Measurements from ENCODE around the gene CDK4.
"Not testable (repeated sequence)": the region's sequence is repeated elsewhere in the genome, so short reads cannot be mapped to it uniquely, and the experiment has no call there.

CDK4 gene

GRCh38 chr12:57717846-57718640 is 34.1 kb downstream of the CDK4 start:
- no peak for TF ChIP-seq CTCF (IDR thresholded peaks at IDR 0.05; ENCODE audit: low read depth, low read length, missing control alignments)
- DNase-seq (ENCODE audit: low read depth) = no peak
- H3K4me3 ChIP-seq (ENCODE audit: low read depth, low read length) = no peak overlapping the region
- in situ Hi-C loops (cut with HindIII; ENCODE audit: low sequenced_read_pairs) = no loop called here

GRCh38 chr12:57717131-57717530 is 35.0 kb downstream of the CDK4 start:
- H3K4me3 ChIP-seq (ENCODE audit: low read depth, low read length) = no peak overlapping the region
- in situ Hi-C loops (cut with HindIII; ENCODE audit: low sequenced_read_pairs) = no loop called here
- TF ChIP-seq CTCF (IDR thresholded peaks at IDR 0.05; ENCODE audit: low read depth, low read length, missing control alignments) = no peak
- DNase-seq (ENCODE audit: low read depth) = no peak

GRCh38 chr12:57716305-57716704 is 35.8 kb downstream of the CDK4 start:
- H3K4me3 ChIP-seq (ENCODE audit: low read depth, low read length) = no peak overlapping the region
- in situ Hi-C loops (cut with HindIII; ENCODE audit: low sequenced_read_pairs) = no loop called here
- no peak for TF ChIP-seq CTCF (IDR thresholded peaks at IDR 0.05; ENCODE audit: low read depth, low read length, missing control alignments)
- DNase-seq (ENCODE audit: low read depth) = no peak

GRCh38 chr12:57715786-57716185 is 36.3 kb downstream of the CDK4 start:
- in situ Hi-C loops (cut with HindIII; ENCODE audit: low sequenced_read_pairs) = no loop called here
- TF ChIP-seq CTCF (IDR thresholded peaks at IDR 0.05; ENCODE audit: low read depth, low read length, missing control alignments) = no peak
- no peak overlapping the region for H3K4me3 ChIP-seq (ENCODE audit: low read depth, low read length)
- no peak for DNase-seq (ENCODE audit: low read depth)

- DNase-seq (ENCODE audit: low read depth); H3K4me3 ChIP-seq (ENCODE audit: low read depth, low read length); in situ Hi-C loops (cut with HindIII; ENCODE audit: low sequenced_read_pairs): not testable (repeated sequence)
Measured at GRCh38 chr12:57715036-57715748, 36.9 kb downstream of the CDK4 start.

- no peak for DNase-seq (ENCODE audit: low read depth)
- no peak overlapping the region for H3K4me3 ChIP-seq (ENCODE audit: low read depth, low read length)
- TF ChIP-seq CTCF (IDR thresholded peaks at IDR 0.05; ENCODE audit: low read depth, low read length, missing control alignments) = no peak
- in situ Hi-C loops (cut with HindIII; ENCODE audit: low sequenced_read_pairs) = no loop called here
Measured at GRCh38 chr12:57713209-57713608, 38.9 kb downstream of the CDK4 start.

- in situ Hi-C loops (cut with HindIII; ENCODE audit: low sequenced_read_pairs) = no loop called here
- no peak overlapping the region for H3K4me3 ChIP-seq (ENCODE audit: low read depth, low read length)
- DNase-seq (ENCODE audit: low read depth) = no peak
Measured at GRCh38 chr12:57712701-57713100, 39.4 kb downstream of the CDK4 start.

More at GRCh38 chr12:57712701-57713100, 39.4 kb downstream of the CDK4 start:
- no peak for TF ChIP-seq CTCF (IDR thresholded peaks at IDR 0.05; ENCODE audit: low read depth, low read length, missing control alignments)

All from astrocyte of the cerebellum (primary cell).